HK-2 (cell line): ENCODE measurements around the gene SPDYA.
"Not testable (repeated sequence)": the region's sequence is repeated elsewhere in the genome, so short reads cannot be mapped to it uniquely, and the experiment has no call there.

ENCODE experiments used
- DNase-seq: peaks from one replicate; pipeline ENCODE4 v3.0.0-alpha.2; 2018; ENCODE audit not compliant: unreplicated experiment

The SPDYA gene

DNA sequence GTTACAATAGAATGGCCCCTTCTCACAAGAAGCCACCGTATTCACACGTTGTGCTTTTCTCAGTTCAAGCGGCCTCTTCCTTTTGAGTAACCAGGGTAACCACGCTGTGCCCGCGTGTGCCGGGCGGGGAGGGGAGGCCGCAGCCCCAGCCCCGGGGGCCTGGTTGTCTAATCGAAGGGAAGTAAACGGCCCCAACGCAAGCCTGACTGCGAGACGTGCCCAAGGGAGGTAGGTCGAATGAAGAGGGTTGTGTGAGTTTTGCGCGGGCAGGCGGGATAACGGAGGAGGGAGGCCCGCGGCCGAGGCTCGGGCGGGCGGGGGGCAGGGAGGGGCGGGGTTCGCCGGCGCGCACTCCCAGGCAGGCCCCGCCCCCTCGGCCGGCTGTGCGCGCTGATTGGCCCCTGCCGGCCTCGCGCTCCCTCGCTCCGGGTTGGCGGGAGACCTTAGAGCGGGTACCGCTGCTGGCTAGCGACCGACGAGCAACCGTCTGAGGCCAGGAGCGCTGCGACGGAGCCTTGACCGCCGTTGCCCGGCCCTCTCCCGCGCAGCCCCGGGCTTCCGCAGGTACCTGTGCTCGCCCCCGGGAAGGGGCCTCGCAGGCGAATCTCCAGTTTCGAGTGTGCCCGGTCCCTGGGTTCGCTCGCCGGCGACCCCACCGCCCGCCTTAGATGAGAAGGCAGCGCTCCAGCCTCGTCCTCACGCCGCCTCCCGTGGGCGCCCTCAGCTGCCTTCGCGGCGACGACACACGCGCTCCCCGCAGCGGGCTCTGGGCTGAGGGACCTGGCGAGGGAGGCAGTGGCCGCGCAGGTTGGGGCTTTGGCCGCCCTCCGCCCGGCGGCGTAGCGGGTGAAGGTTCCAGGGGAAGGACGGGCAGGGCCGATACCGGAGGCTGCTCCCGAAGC, at the start of gene SPDYA:
Gene SPDYA, plus strand, starts transcription at position 451 of the 902 bp plus-strand sequence. CDS start 5,181 bp downstream, outside the sequence.
- peak; percentile 88 for DNase-seq

DNA sequence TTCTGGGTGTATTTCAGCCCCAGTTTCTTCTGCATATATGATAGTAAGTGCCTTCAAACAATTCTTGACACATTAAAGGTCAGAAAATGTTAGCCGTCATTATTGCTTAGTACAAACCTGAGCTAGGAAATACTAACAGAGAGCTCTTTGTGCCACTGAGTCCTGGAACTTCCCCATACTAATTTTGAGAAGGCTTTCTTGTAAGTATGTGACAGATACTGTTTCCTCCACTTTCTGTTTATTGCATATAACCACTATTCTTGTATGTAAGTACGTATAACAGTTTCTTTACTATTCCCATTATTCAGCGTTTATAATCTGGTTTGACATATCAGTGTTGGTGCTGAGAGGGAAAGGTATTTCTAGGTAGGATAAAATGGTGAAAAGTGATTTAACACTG, 49.2 kb upstream of the SPDYA start:
- DNase-seq: no peak

DNA sequence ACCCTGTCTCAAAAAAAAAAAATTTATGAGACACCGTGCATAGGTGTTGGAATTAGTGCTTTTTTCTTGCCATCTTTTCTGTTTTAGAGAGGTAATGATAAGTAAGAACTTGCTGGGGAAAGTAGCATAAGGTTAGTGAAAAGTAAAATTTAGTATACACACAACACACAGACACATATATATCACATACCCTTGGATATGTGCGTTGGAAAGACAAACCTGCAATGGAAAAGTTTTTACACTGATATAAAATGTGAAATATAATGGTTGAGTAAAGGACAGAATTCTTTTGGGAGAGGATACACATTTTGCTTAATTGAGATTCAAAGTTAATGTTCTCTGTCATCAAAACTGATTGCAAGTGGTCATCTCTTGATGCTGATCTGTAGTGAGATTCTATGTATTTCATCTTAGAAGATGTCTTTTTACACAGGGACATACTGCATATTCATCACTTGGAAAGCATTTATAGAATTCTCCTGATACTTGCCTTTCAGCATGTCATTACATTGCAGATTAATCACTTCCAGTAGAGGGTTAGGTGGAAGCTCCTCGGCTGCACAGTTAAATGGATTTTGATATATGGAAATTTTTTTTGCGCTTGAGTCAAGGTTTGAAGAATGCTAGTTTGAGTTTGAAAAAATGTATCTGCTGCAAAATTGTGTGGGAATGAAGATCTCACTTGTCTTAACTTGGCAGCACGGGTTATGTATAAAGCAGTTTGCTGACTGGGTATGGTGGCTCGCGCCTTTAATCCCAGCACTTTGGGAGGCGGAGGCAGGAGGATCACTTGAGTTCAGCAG, 45.5 kb upstream of the SPDYA start:
- DNase-seq: no peak

- no peak for DNase-seq
Measured at GRCh38 chr2:28766070-28766469, 44.6 kb upstream of the SPDYA start.

GRCh38 chr2:28767337-28767736, 43.3 kb upstream of the SPDYA start:
- DNase-seq: no peak

DNA sequence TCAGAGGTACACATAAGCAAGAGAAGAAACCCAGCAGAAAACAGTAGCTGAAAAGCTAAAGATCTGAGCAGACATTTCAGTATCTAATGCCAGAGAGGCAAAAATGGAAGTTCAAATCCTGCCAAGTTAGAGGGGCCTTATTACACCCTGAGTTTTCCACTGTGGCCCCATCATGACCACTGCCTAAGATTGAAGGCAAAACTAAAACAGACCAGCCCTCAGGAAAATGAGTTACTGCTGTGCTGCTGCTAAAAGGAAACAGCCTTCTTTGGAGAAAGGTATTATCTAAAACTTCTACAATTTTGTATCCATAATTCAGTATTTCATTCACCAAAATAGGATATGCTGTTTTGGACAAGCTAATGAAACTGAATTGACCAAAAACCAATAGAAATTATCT, 42.2 kb upstream of the SPDYA start:
- DNase-seq: no peak

GRCh38 chr2:28768952-28769351, 41.7 kb upstream of the SPDYA start:
- no peak for DNase-seq

GRCh38 chr2:28772351-28772750, 38.3 kb upstream of the SPDYA start:
- no peak for DNase-seq

DNA sequence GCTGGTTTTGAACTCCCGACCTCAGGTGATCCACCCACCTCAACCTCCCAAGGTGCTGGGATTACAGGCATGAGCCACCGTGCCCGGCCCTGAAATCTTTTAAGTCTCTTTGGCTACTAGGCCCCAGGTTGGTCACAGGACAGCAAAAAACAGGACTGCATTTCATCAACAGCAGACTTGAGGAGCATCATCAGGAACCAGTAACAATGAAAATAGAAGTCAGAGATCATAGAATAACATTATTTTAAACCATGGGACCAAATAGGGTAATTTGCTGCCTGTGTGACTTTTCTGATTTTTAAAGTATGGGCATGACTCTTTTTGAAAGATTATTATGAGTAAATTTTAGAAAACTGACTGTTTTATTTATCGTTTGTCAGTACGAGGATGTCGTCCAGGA, 34.2 kb upstream of the SPDYA start:
- DNase-seq: no peak

DNA sequence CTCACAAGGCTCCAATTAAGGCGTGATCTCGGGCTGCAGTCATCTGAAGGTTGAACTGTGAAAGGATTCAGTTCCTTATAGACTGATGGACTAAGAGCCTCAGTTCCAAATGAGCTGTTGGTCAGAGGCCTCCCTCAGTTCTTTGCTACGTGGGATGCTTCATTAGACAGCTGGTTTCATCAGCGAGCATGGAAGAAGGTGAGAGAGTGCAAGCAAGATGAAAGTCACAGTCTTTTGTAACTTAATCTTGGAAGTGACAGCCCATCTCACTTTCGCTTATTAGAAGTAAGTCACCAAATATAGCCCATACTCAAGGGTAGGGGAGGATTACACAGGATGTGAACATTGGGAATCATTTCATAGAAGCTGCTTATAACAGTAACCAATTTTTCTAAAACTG, 32.2 kb upstream of the SPDYA start:
- no peak for DNase-seq

GRCh38 chr2:28779001-28779400, 31.6 kb upstream of the SPDYA start:
- DNase-seq: no peak

- no peak for DNase-seq
Measured at GRCh38 chr2:28780496-28780895, 30.1 kb upstream of the SPDYA start.

DNA sequence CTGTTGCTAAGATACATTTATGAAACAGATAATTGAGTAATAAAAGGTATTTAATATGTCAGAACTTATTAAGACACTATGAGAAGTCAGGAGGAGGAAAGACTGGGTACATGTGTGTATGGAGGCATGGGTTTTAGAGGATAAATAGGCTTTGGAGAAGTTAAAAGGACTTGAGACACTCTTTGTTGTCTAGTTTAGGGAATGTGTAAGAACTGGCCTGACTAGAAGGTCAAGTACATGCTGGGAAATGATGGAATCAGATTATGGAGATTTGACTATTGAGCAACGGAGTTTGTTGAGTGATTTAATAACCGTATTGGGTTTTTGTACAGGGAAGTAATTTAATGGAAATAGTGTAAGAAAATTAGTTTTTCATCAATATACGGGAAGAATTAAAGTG, 28.2 kb upstream of the SPDYA start:
- DNase-seq: no peak

- not testable (repeated sequence) for DNase-seq
Measured at GRCh38 chr2:28784570-28784969, 26.1 kb upstream of the SPDYA start.

DNA sequence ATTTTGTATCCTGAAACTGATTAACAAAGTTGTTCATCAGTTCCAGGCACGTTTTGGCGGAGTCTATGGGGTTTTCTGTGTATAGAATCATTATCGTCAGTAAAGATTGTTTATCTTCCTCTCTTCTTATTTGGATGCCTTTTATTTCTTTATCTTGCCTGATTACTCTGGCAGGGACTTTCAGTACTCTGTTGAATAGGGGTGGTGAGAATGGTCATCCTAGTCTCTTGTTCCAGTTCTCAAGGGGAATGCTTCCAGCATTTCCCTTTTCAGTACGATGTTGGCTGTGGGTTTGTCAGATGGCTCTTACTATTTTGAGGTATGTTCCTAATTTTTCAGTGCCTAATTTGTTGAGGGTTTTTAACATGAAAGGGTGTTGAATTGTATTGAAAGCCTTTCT, 14.0 kb upstream of the SPDYA start:
- no peak for DNase-seq

DNA sequence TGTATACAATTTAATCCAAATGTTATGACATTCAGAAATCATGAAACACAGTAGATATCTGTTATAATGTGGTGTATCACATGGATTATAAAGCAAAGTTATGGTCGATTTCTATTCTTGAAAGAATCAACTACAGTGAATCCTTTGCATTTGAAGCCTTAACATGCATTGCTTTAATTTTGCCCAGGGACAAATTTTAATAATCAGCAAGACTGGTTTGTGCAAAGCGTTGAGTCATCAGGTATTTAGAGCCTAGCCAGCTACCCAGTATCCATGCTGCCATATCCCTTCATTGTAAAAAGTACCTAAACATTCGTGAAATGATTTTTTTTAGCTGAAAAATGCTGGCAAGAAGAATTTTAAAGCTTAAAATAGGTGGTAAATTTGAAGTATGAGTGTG, 8.9 kb upstream of the SPDYA start:
- DNase-seq: no peak

DNA sequence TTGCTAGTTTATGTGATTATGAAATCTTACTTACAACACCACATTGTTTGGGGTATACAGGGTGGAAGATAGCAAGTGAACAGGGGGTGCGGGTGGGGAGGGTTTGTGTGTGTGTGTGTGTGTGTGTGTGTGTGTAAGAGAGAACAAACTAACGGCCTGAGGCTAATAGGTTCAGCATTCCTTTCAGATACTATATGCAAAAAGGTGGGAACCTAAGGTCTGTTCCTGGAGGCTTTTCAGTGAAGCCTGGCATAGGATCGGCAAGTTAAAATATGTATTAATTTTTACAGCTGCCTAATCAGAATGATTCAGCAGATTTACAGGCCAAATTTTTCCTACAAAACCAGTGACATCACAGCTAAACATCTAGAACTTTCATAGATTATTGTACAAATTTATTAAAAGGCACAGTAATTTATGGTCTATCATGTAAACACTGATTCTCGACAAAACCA, 7.6 kb upstream of the SPDYA start:
- DNase-seq: no peak

DNA sequence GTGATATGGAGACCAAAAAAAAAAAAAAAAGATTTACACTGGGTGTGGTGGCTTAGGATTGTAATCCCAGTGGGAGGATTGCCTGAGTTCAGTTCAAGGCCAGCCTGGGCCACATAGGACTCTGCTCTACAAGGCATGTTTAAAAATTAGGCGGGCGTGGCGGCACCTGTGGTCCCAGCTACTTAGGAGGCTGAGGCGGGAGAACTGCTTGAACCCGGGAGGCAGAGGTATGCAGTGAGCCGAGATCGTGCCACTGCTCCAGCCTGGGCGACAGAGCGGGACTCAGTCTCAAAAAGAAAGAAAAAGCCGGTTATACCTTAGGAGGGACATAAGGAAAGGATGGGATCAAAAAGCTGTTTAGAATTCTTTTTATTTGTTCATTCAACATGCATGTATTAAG, 707 bp upstream of the SPDYA start:
- DNase-seq: no peak

DNA sequence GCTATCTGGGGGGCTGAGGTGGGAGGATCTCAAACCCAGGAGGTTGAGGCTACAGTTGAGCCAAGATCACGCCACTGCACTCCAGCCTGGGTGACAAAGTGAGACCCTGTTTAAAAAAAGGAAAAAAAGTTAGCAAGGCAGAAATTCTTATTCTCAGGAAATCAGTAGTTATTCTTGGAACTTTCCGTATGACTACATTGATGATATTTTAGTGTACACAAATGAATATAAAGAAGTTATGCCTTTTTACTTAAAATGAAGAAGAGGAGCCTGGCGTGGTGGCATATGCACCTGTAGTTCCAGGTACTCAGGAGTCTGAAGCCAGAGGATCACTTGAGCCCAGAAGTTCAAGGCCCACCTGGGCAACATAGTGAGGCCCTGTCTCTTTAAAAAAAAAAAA, 7.4 kb downstream of the SPDYA start:
- DNase-seq: no peak

- peak; percentile 45 for DNase-seq
Measured at GRCh38 chr2:28821295-28821958, 10.8 kb downstream of the SPDYA start.

DNA sequence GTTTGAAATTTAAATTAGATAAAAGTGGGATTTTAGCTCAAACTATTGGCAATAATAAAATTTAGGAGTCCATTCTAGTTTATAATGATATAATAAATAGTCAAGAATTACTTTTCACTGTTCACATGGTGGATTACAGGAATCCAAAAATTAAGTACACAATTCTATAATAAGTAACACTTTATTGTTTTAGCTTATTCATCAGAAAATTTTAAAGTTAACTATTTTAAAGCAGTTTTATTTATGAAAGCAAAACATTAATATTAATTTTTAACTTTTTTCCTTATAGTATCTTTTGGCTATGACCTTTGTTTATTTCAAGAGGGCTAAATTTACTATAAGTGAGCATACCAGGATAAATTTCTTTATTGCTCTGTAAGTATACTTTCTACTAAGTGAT, 11.4 kb downstream of the SPDYA start:
- no peak for DNase-seq

- no peak for DNase-seq
Measured at GRCh38 chr2:28824207-28824606, 13.6 kb downstream of the SPDYA start.
